H1 (cell line): ENCODE measurements around the gene CNST. TPM values are rescaled to one million over a fixed set of nuclear protein-coding genes. Genes with fewer than 3 reads are reported as not detected.

Experiments
- CTCF ChIA-PET: fragments of 300-600 bp; sonication (Branson Sonifier 250); formaldehyde crosslinking; loops from one replicate; lab custom pipeline; 2021; ENCODE audit not compliant: partially characterized antibody; lab: Charles Lee
- POLR2A ChIA-PET: fragments of 300-600 bp; sonication (Branson Sonifier 250); formaldehyde crosslinking; loops from one replicate; lab custom pipeline; 2021; ENCODE audit warnings: inconsistent platforms; ENCODE audit not compliant: partially characterized antibody; lab: Charles Lee
- DNase-seq, 2 experiments: peaks; one replicate each; pipeline versions ENCODE4 v3.0.0 to v3.0.0-alpha.2; 2010 to 2022; ENCODE audit warnings: low spot score in 2 of 2, low read depth in 1 of 2, mixed read lengths in 1 of 2
- FAIRE-seq: peaks from 2 replicates; lab custom pipeline; 2011; peaks lifted over from hg19 to GRCh38; lab: Jason Lieb, UNC
- H2AFZ ChIP-seq: 2 replicates; pipeline ENCODE4 v1.8.1; 2012; ENCODE audit warnings: low read length, inconsistent platforms
- H2AK5ac ChIP-seq: 2 replicates; pipeline ENCODE4 v1.6.1; 2013; ENCODE audit warnings: low read depth, low read length
- H2BK120ac ChIP-seq: replicated peaks from 2 replicates; pipeline ENCODE3; 2013; ENCODE audit warnings: low read depth, low read length, inconsistent platforms
- H2BK12ac ChIP-seq: 2 replicates; pipeline ENCODE4 v1.6.1; 2013; ENCODE audit warnings: low read depth, low read length
- H2BK15ac ChIP-seq: 2 replicates; pipeline ENCODE4 v1.6.1; 2013; ENCODE audit warnings: low read length
- H2BK20ac ChIP-seq: 2 replicates; pipeline ENCODE4 v1.6.1; 2013; ENCODE audit warnings: low read length
- H2BK5ac ChIP-seq: 2 replicates; pipeline ENCODE4 v1.6.1; 2013; ENCODE audit warnings: low read depth, low read length
- H3K14ac ChIP-seq: 2 replicates; pipeline ENCODE4 v1.6.1; 2013; ENCODE audit warnings: inconsistent platforms; ENCODE audit not compliant: insufficient read length
- H3K18ac ChIP-seq: 2 replicates; pipeline ENCODE4 v1.6.1; 2013; ENCODE audit warnings: low read length; ENCODE audit errors: extremely low read depth
- H3K23ac ChIP-seq: 2 replicates; pipeline ENCODE4 v1.6.1; 2013; ENCODE audit warnings: inconsistent platforms; ENCODE audit not compliant: insufficient read length
- H3K23me2 ChIP-seq: 2 replicates; pipeline ENCODE4 v1.6.1; 2013; ENCODE audit warnings: low read depth, low read length
- H3K27ac ChIP-seq: 2 replicates; pipeline ENCODE4 v1.6.1; 2011; ENCODE audit warnings: low read depth, low read length, inconsistent platforms
- H3K27me3 ChIP-seq, 4 experiments: replicated peaks in 1 of 4; 1 replicate in 1 of 4; 2 replicates in 3 of 4; pipeline versions ENCODE4 v1.6.1 to v1.8.1; 2011 to 2013; ENCODE audit warnings: low read length in 3 of 4, mild to moderate bottlenecking in 3 of 4, inconsistent platforms in 2 of 4, mixed read lengths in 2 of 4, moderate library complexity in 1 of 4; ENCODE audit not compliant: control insufficient read depth in 3 of 4, insufficient read depth in 3 of 4; ENCODE audit errors: extremely low read depth in 1 of 4
- H3K36me3 ChIP-seq, 4 experiments: 2 replicates each; pipeline versions ENCODE4 v1.6.1 to v1.8.1; 2011 to 2013; ENCODE audit warnings: mild to moderate bottlenecking in 4 of 4, low read length in 3 of 4, moderate library complexity in 2 of 4, control low read depth in 1 of 4, inconsistent platforms in 1 of 4; ENCODE audit not compliant: insufficient read depth in 4 of 4, control insufficient read depth in 2 of 4
- H3K4ac ChIP-seq: replicated peaks from 2 replicates; pipeline ENCODE3; 2013; ENCODE audit warnings: low read length, low read depth, mixed read lengths, inconsistent platforms; ENCODE audit not compliant: insufficient read length
- H3K4me1 ChIP-seq, 4 experiments: replicated peaks in 1 of 4; 1 replicate in 1 of 4; 2 replicates in 3 of 4; pipeline versions ENCODE4 v1.6.1 to v1.8.1; 2011 to 2013; ENCODE audit warnings: low read length in 3 of 4, inconsistent platforms in 2 of 4, mixed read lengths in 1 of 4; ENCODE audit not compliant: insufficient read depth in 4 of 4, control insufficient read depth in 3 of 4
- H3K4me2 ChIP-seq, 2 experiments: 2 replicates each; pipeline versions ENCODE4 v1.6.1 to v1.8.1; 2011 to 2013; ENCODE audit warnings: low read depth in 2 of 2, low read length in 2 of 2, control low read depth in 1 of 2, inconsistent platforms in 1 of 2, mild to moderate bottlenecking in 1 of 2; ENCODE audit not compliant: insufficient read depth in 1 of 2
- H3K4me3 ChIP-seq, 4 experiments: fragments of 200-600, 300-600 bp in 1 of 4; sonication (generic), shearing (Covaris generic), sonication (Bioruptor Twin) in 1 of 4; 2 replicates each; pipeline versions ENCODE4 v1.5.1 to v1.8.1; 2011 to 2016; ENCODE audit warnings: low read length in 4 of 4, low read depth in 3 of 4, control low read depth in 2 of 4, inconsistent platforms in 2 of 4, mild to moderate bottlenecking in 2 of 4, mixed read lengths in 1 of 4, moderate library complexity in 1 of 4; ENCODE audit not compliant: insufficient read depth in 2 of 4; ENCODE audit errors: extremely low read depth in 1 of 4
- H3K56ac ChIP-seq: replicated peaks from 2 replicates; pipeline ENCODE3; 2013; ENCODE audit warnings: low read depth, mild to moderate bottlenecking, mixed read lengths, low read length, inconsistent platforms; ENCODE audit not compliant: insufficient read length
- H3K79me1 ChIP-seq: 2 replicates; pipeline ENCODE4 v1.6.1; 2013; ENCODE audit warnings: low read depth, low read length, control low read depth
- H3K79me2 ChIP-seq, 2 experiments: 2 replicates each; pipeline versions ENCODE4 v1.6.1 to v1.8.1; 2012 to 2013; ENCODE audit warnings: low read length in 2 of 2, mild to moderate bottlenecking in 2 of 2, inconsistent platforms in 1 of 2; ENCODE audit not compliant: insufficient read depth in 2 of 2, control insufficient read depth in 1 of 2
- H3K9ac ChIP-seq, 4 experiments: replicated peaks in 1 of 4; 1 replicate in 1 of 4; 2 replicates in 3 of 4; pipeline versions ENCODE4 v1.6.1 to v1.8.1; 2011 to 2013; ENCODE audit warnings: low read depth in 3 of 4, low read length in 3 of 4, control low read depth in 2 of 4, mild to moderate bottlenecking in 2 of 4, moderate library complexity in 2 of 4, inconsistent platforms in 1 of 4; ENCODE audit errors: extremely low read depth in 1 of 4
- H3K9me3 ChIP-seq, 2 experiments: 2 replicates each; pipeline versions ENCODE4 v1.6.1 to v1.8.1; 2012 to 2013; ENCODE audit warnings: mild to moderate bottlenecking in 2 of 2, moderate library complexity in 2 of 2, control low read depth in 1 of 2, inconsistent platforms in 1 of 2, low read depth in 1 of 2, low read length in 1 of 2, mixed read lengths in 1 of 2; ENCODE audit not compliant: insufficient read depth in 2 of 2
- H4K20me1 ChIP-seq, 2 experiments: replicated peaks in 1 of 2; 2 replicates each; pipeline versions ENCODE3 to v1.8.1; 2011 to 2013; ENCODE audit warnings: inconsistent platforms in 2 of 2, low read length in 2 of 2, mild to moderate bottlenecking in 1 of 2; ENCODE audit not compliant: insufficient read depth in 2 of 2, control insufficient read depth in 1 of 2
- H4K5ac ChIP-seq: 2 replicates; pipeline ENCODE4 v1.6.1; 2013; ENCODE audit warnings: low read length, low read depth, mixed read lengths, inconsistent platforms; ENCODE audit not compliant: insufficient read length
- H4K8ac ChIP-seq: 2 replicates; pipeline ENCODE4 v1.8.0; 2013; ENCODE audit warnings: mild to moderate bottlenecking, moderate library complexity, low read length, inconsistent platforms; ENCODE audit not compliant: insufficient read depth; ENCODE audit errors: extremely low read depth
- H4K91ac ChIP-seq: replicated peaks from 2 replicates; pipeline ENCODE3; 2013; ENCODE audit warnings: low read length, mixed read lengths, inconsistent platforms; ENCODE audit not compliant: insufficient read length
- CTBP2 ChIP-seq: IDR thresholded peaks from 2 replicates; pipeline ENCODE4 v1.7.0; 2011; ENCODE audit warnings: borderline replicate concordance, mild to moderate bottlenecking, moderate library complexity, mixed read lengths, low read length; ENCODE audit not compliant: insufficient read depth, insufficient read length
- NRF1 ChIP-seq: IDR thresholded peaks from 2 replicates; pipeline ENCODE4 v1.6.1; 2011; ENCODE audit warnings: mild to moderate bottlenecking, low read depth, low read length, improper control_type of control experiment
- POLR2A ChIP-seq, 2 experiments: IDR thresholded peaks; 1 replicate in 1 of 2; 2 replicates in 1 of 2; pipeline ENCODE4 v1.6.1; 2011; ENCODE audit warnings: low read depth in 2 of 2, low read length in 2 of 2, mild to moderate bottlenecking in 2 of 2; ENCODE audit errors: control extremely low read depth in 1 of 2
- RNF2 ChIP-seq: fragments of 200-900, 300-1000 bp; sonication (generic); IDR thresholded peaks from 2 replicates; pipeline ENCODE4 v1.7.1; 2016; ENCODE audit warnings: borderline replicate concordance, low read depth, mild to moderate bottlenecking, antibody characterized with exemption, low read length; ENCODE audit not compliant: poor library complexity, severe bottlenecking; ENCODE audit errors: missing control alignments
- TBP ChIP-seq: IDR thresholded peaks from 2 replicates; pipeline ENCODE4 v1.6.1; 2011; ENCODE audit warnings: low read depth, low read length, improper control_type of control experiment
- TCF12 ChIP-seq: IDR thresholded peaks from 2 replicates; pipeline ENCODE4 v1.6.1; 2011; ENCODE audit warnings: low read depth, mild to moderate bottlenecking, low read length
- TEAD4 ChIP-seq: IDR thresholded peaks from 2 replicates; pipeline ENCODE4 v1.6.1; 2012; ENCODE audit warnings: low read depth, low read length, inconsistent platforms, mixed read lengths
- WGBS, 2 experiments: shearing (Covaris generic) in 1 of 2; methylation state at CpG; one replicate each; pipeline versions ENCODE4 v1.1.6 to v1.1.7; 2013 to 2015; ENCODE audit warnings: low lambda C conversion rate in 2 of 2, mixed read lengths in 2 of 2, inconsistent platforms in 1 of 2, low coverage in 1 of 2, missing lambda C conversion rate in 1 of 2; ENCODE audit not compliant: insufficient replicate concordance in 2 of 2, insufficient coverage in 1 of 2, insufficient read length in 1 of 2; ENCODE audit errors: extremely low coverage in 1 of 2, missing lambda C conversion rate in 1 of 2; 5-methylcytosine and 5-hydroxymethylcytosine counted together
- polyA plus RNA-seq, 7 experiments: library from polyadenylated mRNA; depleted of rRNA in 3 of 7; stranded (reverse) in 5 of 7; unstranded in 2 of 7; fragments of >200 nt in 5 of 7; fragments of 200-250 nt in 2 of 7; gene quantifications; 1 replicate in 5 of 7; 2 replicates in 1 of 7; 4 replicates in 1 of 7; pipeline versions ENCODE4 v1.2.1 to v1.2.3, GENCODE V29; 2011 to 2013; ENCODE audit warnings: missing spikeins in 2 of 7, mixed read lengths in 2 of 7
- total RNA-seq: library from RNA; stranded (reverse); fragmentation: NEBNext Ultra II Directional; extraction: Animal tissue kit (Norgen Biotek cat#: 25700); gene quantifications from 2 replicates; pipeline ENCODE4 v1.2.1, GENCODE V29; 2021
- TF ChIP-seq, protein P1 (sequence below): IDR thresholded peaks from 2 replicates; pipeline ENCODE4 v1.6.1; 2012; ENCODE audit warnings: inconsistent platforms
- TF ChIP-seq, protein P2 (sequence below), 3 experiments: IDR thresholded peaks; 1 replicate in 2 of 3; 2 replicates in 1 of 3; pipeline versions ENCODE4 v1.5.1 to v1.6.1; 2011; ENCODE audit warnings: low read length in 3 of 3, mild to moderate bottlenecking in 3 of 3, inconsistent platforms in 2 of 3, low read depth in 1 of 3, moderate library complexity in 1 of 3; ENCODE audit not compliant: insufficient read depth in 1 of 3; ENCODE audit errors: control extremely low read depth in 1 of 3

Gene CNST
- total and polyA plus RNA-seq, 2 of the 8 experiments (the other 6 are each of a cell fraction or from before 2014, with no cell fraction given): 5.3 to 21.3 TPM

DNA sequence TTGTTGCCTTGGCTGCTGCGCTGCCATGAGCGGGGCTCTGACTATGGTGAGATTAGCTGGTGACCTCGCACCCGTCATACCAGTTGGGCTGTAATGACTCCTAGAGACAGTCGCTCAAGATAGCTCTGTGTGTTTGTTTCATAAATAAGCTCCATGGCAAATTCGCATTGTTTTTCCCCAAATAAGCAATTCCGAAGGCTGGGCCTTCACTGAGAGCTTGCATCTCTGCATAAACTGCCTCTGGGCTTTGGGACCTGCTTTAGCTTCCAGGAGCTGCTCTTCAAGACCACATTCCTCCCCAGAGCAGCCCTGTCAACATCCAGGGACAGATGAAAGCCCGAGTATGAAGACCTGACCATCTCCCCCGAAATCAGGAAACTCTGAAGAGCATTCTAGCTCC is 117.3 kb downstream of the CNST start:
- H2AFZ ChIP-seq: no peak overlapping the region
- no peak overlapping the region for H3K9ac ChIP-seq
- no peak overlapping the region for H3K27ac ChIP-seq
- no peak overlapping the region for H3K18ac ChIP-seq
- no peak overlapping the region for H2AK5ac ChIP-seq
- FAIRE-seq (no peak), DNase-seq (no peak)
- H3K23ac ChIP-seq: no peak overlapping the region
- H3K9me3 ChIP-seq: no peaks in the 10 kb centered on the region
- no peak overlapping the region for H4K8ac ChIP-seq
- H3K27me3 ChIP-seq: no peaks in the 10 kb centered on the region
- H4K20me1 ChIP-seq: no peaks in the 10 kb centered on the region
- no peaks in the 10 kb centered on the region for H3K36me3 ChIP-seq
- no peak overlapping the region for H3K14ac ChIP-seq
- no peak overlapping the region for H2BK20ac ChIP-seq
- H2BK12ac ChIP-seq: no peak overlapping the region
- H4K5ac ChIP-seq: no peak overlapping the region
- H3K79me1 ChIP-seq: no peaks in the 10 kb centered on the region
- no peak overlapping the region for H2BK15ac ChIP-seq
- H3K4me2 ChIP-seq: no peak overlapping the region
- no peak overlapping the region for H2BK120ac ChIP-seq
- no peak overlapping the region for H3K56ac ChIP-seq
- H3K23me2 ChIP-seq: no peaks in the 10 kb centered on the region
- H3K4me1 ChIP-seq: no peaks in the 10 kb centered on the region
- ChIA-PET CTCF (interaction anchor here (0.7 to 9.7 kb wide), 4 partner anchors 9 to 223 kb away, joined by 4 to 66 read pairs (median 4); no protein-coding TSS in a partner anchor), POLR2A (interaction anchor here (0.7 kb wide), 1 partner anchor 13 kb away, joined by 3 read pairs; no protein-coding TSS in a partner anchor)
- no peak overlapping the region for H2BK5ac ChIP-seq
- no peak for TF ChIP-seq TBP
- TF ChIP-seq, protein P1, sequence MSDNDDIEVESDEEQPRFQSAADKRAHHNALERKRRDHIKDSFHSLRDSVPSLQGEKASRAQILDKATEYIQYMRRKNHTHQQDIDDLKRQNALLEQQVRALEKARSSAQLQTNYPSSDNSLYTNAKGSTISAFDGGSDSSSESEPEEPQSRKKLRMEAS: no peak
- no peak for TF ChIP-seq TCF12
- TF ChIP-seq NRF1: no peak
- TF ChIP-seq, protein P2, sequence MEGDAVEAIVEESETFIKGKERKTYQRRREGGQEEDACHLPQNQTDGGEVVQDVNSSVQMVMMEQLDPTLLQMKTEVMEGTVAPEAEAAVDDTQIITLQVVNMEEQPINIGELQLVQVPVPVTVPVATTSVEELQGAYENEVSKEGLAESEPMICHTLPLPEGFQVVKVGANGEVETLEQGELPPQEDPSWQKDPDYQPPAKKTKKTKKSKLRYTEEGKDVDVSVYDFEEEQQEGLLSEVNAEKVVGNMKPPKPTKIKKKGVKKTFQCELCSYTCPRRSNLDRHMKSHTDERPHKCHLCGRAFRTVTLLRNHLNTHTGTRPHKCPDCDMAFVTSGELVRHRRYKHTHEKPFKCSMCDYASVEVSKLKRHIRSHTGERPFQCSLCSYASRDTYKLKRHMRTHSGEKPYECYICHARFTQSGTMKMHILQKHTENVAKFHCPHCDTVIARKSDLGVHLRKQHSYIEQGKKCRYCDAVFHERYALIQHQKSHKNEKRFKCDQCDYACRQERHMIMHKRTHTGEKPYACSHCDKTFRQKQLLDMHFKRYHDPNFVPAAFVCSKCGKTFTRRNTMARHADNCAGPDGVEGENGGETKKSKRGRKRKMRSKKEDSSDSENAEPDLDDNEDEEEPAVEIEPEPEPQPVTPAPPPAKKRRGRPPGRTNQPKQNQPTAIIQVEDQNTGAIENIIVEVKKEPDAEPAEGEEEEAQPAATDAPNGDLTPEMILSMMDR (IDR thresholded peaks at IDR 0.05; ENCODE audit: control extremely low read depth in 1 of 3, insufficient read depth in 1 of 3, low read depth in 1 of 3, low read length in 3 of 3): no peak
- no peak for TF ChIP-seq TEAD4
- TF ChIP-seq RNF2: no peak
- TF ChIP-seq POLR2A (IDR thresholded peaks at IDR 0.05; ENCODE audit: control extremely low read depth in 1 of 2, low read depth in 2 of 2, low read length in 2 of 2): no peak
- TF ChIP-seq CTBP2: no peak
- no peak overlapping the region for H4K91ac ChIP-seq
- no peak overlapping the region for H3K4me3 ChIP-seq
- WGBS, 2 experiments: 93% methylated on average over 9 of the region's 9 CpGs; no CpG with 5 or more reads in 1 of the 2 experiments
- H3K79me2 ChIP-seq: no peaks in the 10 kb centered on the region
- no peak overlapping the region for H3K4ac ChIP-seq
